Activated CD4-positive, alpha-beta T cell treated with anti-CD3 and anti-CD28 coated beads for 4 hours (primary cell): ENCODE results near the gene SLC25A26.

Source experiments
- DNase-seq, 2 donors: peaks; one replicate each; pipeline ENCODE4 v3.0.0-alpha.2; 2020

The SLC25A26 gene

GRCh38 chr3:66380200-66380932 lies 159.6 kb downstream of the SLC25A26 start:
- no peak for DNase-seq

- DNase-seq = no peak
Observed at GRCh38 chr3:66381626-66382025, 160.8 kb downstream of the SLC25A26 start.

GRCh38 chr3:66382142-66382541 lies 161.3 kb downstream of the SLC25A26 start:
- no peak for DNase-seq

- no peak for DNase-seq
Observed at GRCh38 chr3:66383023-66383422, 162.2 kb downstream of the SLC25A26 start.

- no peak for DNase-seq
Observed at GRCh38 chr3:66383998-66384745, 163.4 kb downstream of the SLC25A26 start.

GRCh38 chr3:66385066-66385465 lies 164.3 kb downstream of the SLC25A26 start:
- DNase-seq = no peak

- DNase-seq = no peak
Observed at GRCh38 chr3:66386011-66386924, 165.5 kb downstream of the SLC25A26 start.

- no peak for DNase-seq
Observed at GRCh38 chr3:66386925-66387650, 166.3 kb downstream of the SLC25A26 start.

- DNase-seq = no peak
Observed at GRCh38 chr3:66390013-66390412, 169.2 kb downstream of the SLC25A26 start.

- DNase-seq = no peak
Observed at GRCh38 chr3:66392512-66392911, 171.7 kb downstream of the SLC25A26 start.

- DNase-seq = no peak
Observed at GRCh38 chr3:66392966-66393332, 172.1 kb downstream of the SLC25A26 start.

- no peak for DNase-seq
Observed at GRCh38 chr3:66393333-66394005, 172.7 kb downstream of the SLC25A26 start.

GRCh38 chr3:66394019-66394752 lies 173.4 kb downstream of the SLC25A26 start:
- peak; percentile 29 to 35 for DNase-seq

- no peak for DNase-seq
Observed at GRCh38 chr3:66394753-66395249, 174.0 kb downstream of the SLC25A26 start.

- DNase-seq = no peak
Observed at GRCh38 chr3:66395635-66396034, 174.8 kb downstream of the SLC25A26 start.

- DNase-seq = no peak
Observed at GRCh38 chr3:66396161-66396760, 175.5 kb downstream of the SLC25A26 start.

GRCh38 chr3:66396888-66397287 lies 176.1 kb downstream of the SLC25A26 start:
- DNase-seq = no peak

- no peak for DNase-seq
Observed at GRCh38 chr3:66397745-66398144, 176.9 kb downstream of the SLC25A26 start.

- no peak for DNase-seq
Observed at GRCh38 chr3:66398228-66399025, 177.6 kb downstream of the SLC25A26 start.
